Measurements from ENCODE around the gene MYOF. TPM values are rescaled to one million over a fixed set of nuclear protein-coding genes. Genes with fewer than 3 reads are reported as not detected.

Gene MYOF, protein sequence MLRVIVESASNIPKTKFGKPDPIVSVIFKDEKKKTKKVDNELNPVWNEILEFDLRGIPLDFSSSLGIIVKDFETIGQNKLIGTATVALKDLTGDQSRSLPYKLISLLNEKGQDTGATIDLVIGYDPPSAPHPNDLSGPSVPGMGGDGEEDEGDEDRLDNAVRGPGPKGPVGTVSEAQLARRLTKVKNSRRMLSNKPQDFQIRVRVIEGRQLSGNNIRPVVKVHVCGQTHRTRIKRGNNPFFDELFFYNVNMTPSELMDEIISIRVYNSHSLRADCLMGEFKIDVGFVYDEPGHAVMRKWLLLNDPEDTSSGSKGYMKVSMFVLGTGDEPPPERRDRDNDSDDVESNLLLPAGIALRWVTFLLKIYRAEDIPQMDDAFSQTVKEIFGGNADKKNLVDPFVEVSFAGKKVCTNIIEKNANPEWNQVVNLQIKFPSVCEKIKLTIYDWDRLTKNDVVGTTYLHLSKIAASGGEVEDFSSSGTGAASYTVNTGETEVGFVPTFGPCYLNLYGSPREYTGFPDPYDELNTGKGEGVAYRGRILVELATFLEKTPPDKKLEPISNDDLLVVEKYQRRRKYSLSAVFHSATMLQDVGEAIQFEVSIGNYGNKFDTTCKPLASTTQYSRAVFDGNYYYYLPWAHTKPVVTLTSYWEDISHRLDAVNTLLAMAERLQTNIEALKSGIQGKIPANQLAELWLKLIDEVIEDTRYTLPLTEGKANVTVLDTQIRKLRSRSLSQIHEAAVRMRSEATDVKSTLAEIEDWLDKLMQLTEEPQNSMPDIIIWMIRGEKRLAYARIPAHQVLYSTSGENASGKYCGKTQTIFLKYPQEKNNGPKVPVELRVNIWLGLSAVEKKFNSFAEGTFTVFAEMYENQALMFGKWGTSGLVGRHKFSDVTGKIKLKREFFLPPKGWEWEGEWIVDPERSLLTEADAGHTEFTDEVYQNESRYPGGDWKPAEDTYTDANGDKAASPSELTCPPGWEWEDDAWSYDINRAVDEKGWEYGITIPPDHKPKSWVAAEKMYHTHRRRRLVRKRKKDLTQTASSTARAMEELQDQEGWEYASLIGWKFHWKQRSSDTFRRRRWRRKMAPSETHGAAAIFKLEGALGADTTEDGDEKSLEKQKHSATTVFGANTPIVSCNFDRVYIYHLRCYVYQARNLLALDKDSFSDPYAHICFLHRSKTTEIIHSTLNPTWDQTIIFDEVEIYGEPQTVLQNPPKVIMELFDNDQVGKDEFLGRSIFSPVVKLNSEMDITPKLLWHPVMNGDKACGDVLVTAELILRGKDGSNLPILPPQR (N-terminal part only)
- 369 and 488 TPM in 2 replicates for total RNA-seq (2014; rRNA removed; shearing (Covaris generic))
- polyA plus RNA-seq (2014; cell fraction: nucleus; rRNA removed), result 121 and 172 TPM in 2 replicates

- peak; percentile 96 for DNase-seq (ENCODE audit: extremely low read depth, low read depth)
Observed at GRCh38 chr10:93482145-93482834, at the start of gene MYOF. TSS of gene MYOF (minus strand) at chr10:93482334. CDS start at chr10:93482194, 140 bp downstream.

GRCh38 chr10:93518531-93518930 is 36.4 kb upstream of the MYOF start:
- DNase-seq (ENCODE audit: extremely low read depth, low read depth), result no peak

DNA sequence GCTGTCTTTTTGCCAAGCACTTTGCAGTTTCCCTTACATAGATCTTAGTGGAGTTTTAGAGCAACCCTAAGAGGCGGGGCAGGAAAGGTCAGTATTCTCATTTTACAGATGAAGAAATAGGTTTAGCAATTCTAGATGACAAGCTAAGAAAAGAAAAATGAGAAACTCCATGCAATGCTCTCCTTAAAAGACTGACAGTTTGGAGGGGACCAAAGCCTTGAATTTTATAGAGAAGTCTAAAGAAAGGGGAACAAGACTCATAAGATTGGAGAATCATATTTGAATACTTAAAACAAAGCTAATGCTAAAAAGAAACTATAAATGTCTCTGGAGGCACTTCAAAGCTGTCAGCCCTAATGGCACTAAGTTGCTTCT is 33.9 kb upstream of the MYOF start:
- DNase-seq (ENCODE audit: extremely low read depth, low read depth), result no peak

DNA sequence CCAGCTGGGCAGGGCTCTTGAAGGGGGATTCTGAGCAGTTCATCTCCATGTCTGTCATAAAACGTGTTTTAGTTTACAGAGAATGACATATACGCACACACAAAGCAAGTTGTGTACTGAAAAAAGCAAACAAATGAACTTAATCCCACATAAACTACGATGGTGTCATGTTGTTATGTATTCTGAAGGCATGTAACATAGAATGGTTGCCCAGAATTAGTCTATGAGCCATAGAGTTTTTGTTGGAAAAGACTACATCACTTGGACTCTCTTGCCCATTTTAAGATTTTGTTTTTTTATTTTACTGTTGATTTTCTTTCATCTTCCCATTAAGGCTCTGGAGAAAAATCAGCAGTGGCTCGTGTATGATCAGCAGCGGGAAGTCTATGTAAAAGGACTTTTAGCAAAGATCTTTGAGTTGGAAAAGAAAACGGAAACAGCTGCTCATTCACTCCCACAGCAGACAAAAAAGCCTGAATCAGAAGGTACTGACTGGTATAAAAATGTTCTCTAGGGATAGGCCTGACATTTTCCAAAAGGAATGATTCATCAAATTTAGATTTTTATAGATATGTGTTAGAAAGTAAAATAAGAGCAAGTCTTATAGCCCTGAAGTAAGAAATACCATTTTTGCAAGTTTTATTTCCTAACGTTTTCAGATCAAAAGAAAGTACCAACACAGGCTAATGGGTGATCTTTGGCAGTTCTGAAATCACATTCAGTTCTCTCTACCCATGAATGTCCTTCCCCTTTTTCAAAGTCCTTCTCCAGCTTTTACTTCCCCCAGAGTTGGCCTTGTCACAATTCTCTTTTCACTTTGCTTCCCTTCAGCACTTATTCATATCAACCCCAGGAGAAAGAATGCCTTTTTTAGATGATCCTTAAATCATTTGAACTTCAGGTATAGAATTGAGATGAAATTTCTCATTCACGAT is 33.2 kb upstream of the MYOF start:
- no peak for DNase-seq (ENCODE audit: extremely low read depth, low read depth)

DNA sequence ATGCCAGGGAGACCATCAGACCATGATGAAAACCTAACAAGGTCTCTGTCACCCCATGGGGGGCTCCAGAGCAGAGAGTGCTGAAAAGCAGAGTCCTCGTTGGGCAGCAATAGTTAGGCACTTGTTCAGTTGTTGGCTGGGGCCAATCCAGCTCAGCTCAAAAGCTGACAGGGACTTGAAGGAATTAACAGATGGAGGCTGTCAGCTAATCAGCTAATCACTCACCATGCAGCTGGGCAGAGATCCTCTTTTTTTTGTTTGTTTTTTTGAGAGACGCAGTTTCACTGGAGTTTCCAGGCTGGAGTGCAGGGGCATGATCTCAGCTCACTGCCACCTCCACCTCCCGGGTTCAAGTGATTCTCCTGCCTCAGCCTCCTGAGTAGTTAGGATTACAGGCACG is 32.4 kb upstream of the MYOF start:
- no peak for DNase-seq (ENCODE audit: extremely low read depth, low read depth)

DNA sequence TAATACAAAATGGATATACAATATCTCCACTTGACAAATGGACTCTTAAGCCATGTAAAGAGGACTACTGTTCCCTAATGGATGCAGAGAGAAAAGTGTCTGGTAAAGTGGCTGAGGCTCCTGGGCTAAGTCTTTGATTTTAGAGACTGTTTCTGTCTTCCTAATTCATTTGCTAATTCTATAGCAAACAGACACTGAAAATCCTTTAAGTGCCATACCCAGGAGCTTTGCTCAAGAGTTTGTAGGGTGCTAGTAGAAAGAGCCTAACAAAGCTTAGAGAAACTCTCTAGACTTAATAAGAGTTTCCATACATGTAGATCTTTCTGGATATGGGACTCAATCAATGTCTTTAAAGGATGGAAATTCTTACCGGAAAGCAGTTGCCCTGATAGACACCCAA is 31.0 kb upstream of the MYOF start:
- no peak for DNase-seq (ENCODE audit: extremely low read depth, low read depth)

DNA sequence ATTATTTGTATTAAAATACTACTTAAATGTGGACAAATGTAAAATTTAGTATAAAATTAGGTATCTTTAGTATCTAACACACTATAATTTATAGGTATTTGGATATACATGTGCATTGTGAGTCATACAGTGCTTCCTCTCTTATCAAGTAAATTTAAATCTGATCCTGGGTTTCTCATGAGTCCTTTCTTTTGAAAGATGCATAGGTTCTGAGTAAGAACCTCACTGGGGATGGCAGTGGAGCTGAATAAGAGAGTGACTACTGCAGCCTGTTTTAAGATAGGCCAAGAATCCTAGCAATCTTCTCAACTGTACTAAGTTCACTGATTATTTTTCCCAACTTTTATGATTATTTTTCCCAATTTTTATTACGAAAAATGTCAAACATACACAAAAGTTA is 30.4 kb upstream of the MYOF start:
- DNase-seq (ENCODE audit: extremely low read depth, low read depth), result no peak

DNA sequence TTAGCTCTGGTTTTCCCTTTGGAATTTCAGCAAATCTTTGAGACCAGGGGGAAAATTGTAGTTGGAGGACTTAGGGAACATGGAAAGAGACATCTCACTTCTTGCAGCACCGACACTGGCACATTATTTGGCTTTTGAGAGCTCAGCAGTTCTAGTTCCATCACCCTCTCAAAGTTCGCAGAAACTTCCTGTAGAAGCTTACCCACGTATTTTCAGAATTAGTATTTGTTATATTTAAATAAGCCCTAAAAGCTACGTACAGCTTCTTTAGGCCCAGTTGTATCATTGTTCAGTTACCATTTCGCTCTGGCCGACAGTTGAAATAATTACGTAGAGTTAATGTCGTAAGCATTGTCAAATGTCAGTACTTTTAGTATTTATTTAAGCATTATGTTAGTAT is 27.7 kb upstream of the MYOF start:
- DNase-seq (ENCODE audit: extremely low read depth, low read depth), result no peak

DNA sequence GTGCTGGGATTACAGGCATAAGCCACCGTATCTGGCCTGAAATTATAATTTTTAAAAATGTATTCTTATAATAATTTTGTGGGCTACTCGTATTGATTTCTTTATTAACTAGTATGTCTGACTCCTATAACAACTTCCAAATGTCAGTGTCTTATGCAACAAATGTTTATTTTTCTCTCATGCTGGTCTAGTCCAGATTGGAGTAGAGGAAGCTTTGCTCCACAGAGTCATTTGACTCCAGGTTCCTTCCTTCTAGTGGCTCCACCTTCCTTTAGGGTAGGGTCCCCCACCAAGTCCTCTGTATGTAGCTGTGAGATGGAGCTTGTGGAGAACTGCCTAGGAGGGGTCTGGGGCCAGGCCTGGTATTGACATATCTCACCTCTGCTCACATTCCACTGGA is 22.9 kb upstream of the MYOF start:
- DNase-seq (ENCODE audit: extremely low read depth, low read depth), result no peak

- DNase-seq (ENCODE audit: extremely low read depth, low read depth), result no peak
Observed at GRCh38 chr10:93503075-93503474, 20.9 kb upstream of the MYOF start.

DNA sequence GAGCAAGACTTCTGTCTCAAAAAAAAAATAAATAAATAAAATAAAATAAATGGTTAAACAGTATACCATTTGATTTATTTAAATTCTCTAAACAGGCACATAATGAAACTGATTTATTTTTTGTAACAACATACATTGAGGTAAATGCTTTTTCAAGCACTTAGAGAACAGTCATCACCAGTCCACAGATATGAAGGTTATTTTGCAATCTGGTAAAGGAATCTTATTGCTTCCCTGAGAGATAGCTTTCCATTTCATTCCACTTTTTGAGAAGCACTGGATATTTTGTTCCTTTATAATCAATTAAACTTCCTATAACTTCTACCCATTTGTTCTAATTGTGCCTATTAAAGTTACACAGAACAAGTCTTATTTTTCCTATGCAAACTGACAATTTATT is 19.5 kb upstream of the MYOF start:
- DNase-seq (ENCODE audit: extremely low read depth, low read depth), result no peak

- DNase-seq (ENCODE audit: extremely low read depth, low read depth), result no peak
Observed at GRCh38 chr10:93498166-93498565, 16.0 kb upstream of the MYOF start.

DNA sequence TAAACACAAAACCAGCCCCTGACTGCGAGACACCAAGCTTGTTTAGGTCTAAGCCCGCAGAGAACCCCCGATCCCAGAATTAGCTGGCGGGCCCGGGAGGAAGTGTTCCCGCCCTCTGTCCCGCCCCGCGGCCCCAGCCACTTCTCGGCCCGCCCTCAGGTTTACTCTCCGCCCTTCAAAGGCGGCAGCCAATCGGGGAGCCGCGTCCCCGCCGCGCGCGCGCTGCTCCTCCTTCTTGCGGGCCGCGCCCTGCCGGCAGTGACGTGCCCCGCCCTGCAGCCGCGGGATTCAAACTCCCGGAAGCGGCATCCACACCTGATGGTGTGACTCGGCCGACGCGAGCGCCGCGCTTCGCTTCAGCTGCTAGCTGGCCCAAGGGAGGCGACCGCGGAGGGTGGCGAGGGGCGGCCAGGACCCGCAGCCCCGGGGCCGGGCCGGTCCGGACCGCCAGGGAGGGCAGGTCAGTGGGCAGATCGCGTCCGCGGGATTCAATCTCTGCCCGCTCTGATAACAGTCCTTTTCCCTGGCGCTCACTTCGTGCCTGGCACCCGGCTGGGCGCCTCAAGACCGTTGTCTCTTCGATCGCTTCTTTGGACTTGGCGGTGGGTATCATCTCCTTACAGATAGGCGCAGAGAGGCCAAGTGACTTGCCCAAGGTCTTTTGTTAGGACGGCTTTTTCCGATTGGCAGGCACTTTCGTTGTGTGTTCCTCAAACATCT is 14.3 kb upstream of the MYOF start, which contains the start of gene CEP55:
TSS of gene CEP55 (plus strand) at position 291 of the 720 bp plus-strand sequence. CDS start 3,440 bp downstream, outside the sequence.
- peak; percentile 93 for DNase-seq (ENCODE audit: extremely low read depth, low read depth)

GRCh38 chr10:93495654-93496321 is 13.7 kb upstream of the MYOF start:
- no peak for DNase-seq (ENCODE audit: extremely low read depth, low read depth)

DNA sequence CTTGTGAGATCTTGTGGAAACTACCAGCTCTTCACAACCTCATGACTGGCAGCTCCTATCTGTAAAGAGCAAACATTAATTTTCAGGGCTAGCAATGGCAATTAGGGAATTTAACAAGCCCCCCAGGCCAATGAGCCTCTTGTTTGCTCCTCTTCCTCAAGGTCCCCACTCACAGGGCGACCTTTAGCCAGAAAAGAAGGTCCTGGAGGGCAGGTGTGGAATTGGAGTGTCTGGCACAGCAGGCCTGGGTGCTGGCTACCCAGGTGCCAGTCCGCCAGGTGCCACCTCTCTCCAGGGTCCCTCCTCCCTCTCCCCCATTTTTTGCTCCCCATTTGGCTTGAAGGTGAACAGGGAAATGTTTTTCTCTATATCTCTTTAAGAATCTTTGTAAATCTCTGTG is 12.4 kb upstream of the MYOF start:
- no peak for DNase-seq (ENCODE audit: extremely low read depth, low read depth)

DNA sequence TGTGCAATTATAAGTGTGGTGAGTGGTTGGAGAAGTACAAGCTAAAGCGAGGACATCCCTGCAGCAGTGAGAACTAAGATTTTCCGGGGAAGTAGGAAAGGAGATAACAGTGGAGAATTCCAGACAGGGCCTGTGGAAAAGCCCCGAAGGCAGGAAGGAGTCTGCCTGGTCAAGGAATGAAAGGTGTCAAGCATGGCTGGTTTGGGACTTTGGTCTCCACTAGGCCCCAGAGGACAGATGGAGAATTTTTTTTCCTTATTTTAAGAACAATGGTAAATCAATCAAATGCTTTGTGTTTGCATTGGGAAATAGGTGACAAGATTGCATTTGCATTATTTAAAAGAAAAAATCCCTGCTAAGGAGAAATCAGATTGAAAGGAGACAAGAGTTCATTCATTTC is 11.0 kb upstream of the MYOF start:
- DNase-seq (ENCODE audit: extremely low read depth, low read depth), result no peak

- DNase-seq (ENCODE audit: extremely low read depth, low read depth), result no peak
Observed at GRCh38 chr10:93491602-93492121, 9.5 kb upstream of the MYOF start.
